ENCODE results near the gene NEDD4L.

DNA sequence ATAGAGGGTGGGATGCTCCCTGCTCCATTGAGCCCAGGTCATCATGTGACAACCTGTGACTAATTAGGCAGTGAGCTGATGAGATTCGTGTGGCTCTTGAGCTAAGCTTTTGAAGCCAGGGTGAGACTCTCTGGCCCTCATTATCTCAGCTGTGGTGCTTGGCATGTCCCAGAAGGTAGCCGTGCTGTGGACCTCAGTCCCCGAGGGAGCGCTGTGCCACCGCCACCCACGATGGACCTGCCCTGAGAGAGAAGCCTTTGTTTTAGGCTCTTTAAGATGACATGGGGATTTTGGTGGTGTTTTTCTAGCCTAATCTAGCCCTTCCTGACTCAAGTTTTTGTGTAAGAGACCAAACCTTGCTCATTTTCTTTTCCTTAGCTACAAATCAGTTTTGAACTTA is 66.4 kb downstream of the NEDD4L start:
- TF ChIP-seq POLR2AphosphoS5 (IDR thresholded peaks at IDR 0.05) = no peak
- TF ChIP-seq, protein P1, sequence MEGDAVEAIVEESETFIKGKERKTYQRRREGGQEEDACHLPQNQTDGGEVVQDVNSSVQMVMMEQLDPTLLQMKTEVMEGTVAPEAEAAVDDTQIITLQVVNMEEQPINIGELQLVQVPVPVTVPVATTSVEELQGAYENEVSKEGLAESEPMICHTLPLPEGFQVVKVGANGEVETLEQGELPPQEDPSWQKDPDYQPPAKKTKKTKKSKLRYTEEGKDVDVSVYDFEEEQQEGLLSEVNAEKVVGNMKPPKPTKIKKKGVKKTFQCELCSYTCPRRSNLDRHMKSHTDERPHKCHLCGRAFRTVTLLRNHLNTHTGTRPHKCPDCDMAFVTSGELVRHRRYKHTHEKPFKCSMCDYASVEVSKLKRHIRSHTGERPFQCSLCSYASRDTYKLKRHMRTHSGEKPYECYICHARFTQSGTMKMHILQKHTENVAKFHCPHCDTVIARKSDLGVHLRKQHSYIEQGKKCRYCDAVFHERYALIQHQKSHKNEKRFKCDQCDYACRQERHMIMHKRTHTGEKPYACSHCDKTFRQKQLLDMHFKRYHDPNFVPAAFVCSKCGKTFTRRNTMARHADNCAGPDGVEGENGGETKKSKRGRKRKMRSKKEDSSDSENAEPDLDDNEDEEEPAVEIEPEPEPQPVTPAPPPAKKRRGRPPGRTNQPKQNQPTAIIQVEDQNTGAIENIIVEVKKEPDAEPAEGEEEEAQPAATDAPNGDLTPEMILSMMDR (IDR thresholded peaks at IDR 0.05) = no peak
- TF ChIP-seq POLR2A (IDR thresholded peaks at IDR 0.05; ENCODE audit: low read depth) = no peak
- TF ChIP-seq EP300 (IDR thresholded peaks at IDR 0.05) = no peak

Data from esophagus muscularis mucosa (tissue), 4 donors.